ENCODE results near the gene GP9.

- TF ChIP-seq TAF1 (IDR thresholded peaks at IDR 0.05; ENCODE audit: borderline replicate concordance, insufficient read depth, low read length) (no peak), SIN3A (IDR thresholded peaks at IDR 0.05; ENCODE audit: borderline replicate concordance, insufficient read depth, low read length) (no peak)
These were observed 34.7 kb downstream of the GP9 start for GRCh38 chr3:129095285-129095684.

All from PFSK-1 (cell line).